Colonic mucosa (tissue), 4 donors: ENCODE results near the gene C1orf115. TPM values are rescaled to one million over a fixed set of nuclear protein-coding genes. Genes with fewer than 3 reads are reported as not detected.

Source experiments
- DNase-seq: peaks from one replicate; pipeline ENCODE4 v3.0.0-alpha.2; 2020
- H3K27ac ChIP-seq: fragments of 200-600 bp; one replicate; pipeline ENCODE4 v1.8.0; 2021
- H3K27me3 ChIP-seq: fragments of 200-600 bp; one replicate; pipeline ENCODE4 v1.8.0; 2021
- H3K36me3 ChIP-seq: fragments of 200-600 bp; one replicate; pipeline ENCODE4 v1.8.0; 2021
- H3K4me1 ChIP-seq: fragments of 200-600 bp; one replicate; pipeline ENCODE4 v1.8.0; 2021; ENCODE audit warnings: mild to moderate bottlenecking
- H3K4me3 ChIP-seq: fragments of 200-600 bp; one replicate; pipeline ENCODE4 v1.8.0; 2021
- H3K9ac ChIP-seq, 2 donors: one replicate each; pipeline ENCODE4 v1.7.0; 2013; ENCODE audit warnings: control low read depth in 2 of 2, low read depth in 2 of 2, low read length in 2 of 2
- H3K9me3 ChIP-seq: fragments of 200-600 bp; one replicate; pipeline ENCODE4 v1.8.0; 2021
- CTCF ChIP-seq: fragments of 200-600 bp; IDR thresholded peaks from one replicate; pipeline ENCODE4 v1.8.0; 2022; ENCODE audit warnings: antibody characterized with exemption, mild to moderate bottlenecking
- intact Hi-C: fragments of 100-400 bp; cut with DNase I; formaldehyde crosslinking; loops from one replicate; pipeline ENCODE4 v1.14.1; 2022
- total RNA-seq, 2 donors: library from RNA; stranded (reverse); fragmentation: NEBNext Ultra II Directional in 1 of 2; extraction: Animal tissue kit (Norgen Biotek cat#: 25700) in 1 of 2; gene quantifications; one replicate each; pipeline ENCODE4 v1.2.1, GENCODE V29; 2021
- donor health status: healthy.
- donor health status: DM: no; HTN: no; CAD: no.
- donor health status: DM: no; HTN: no; CAD: no.

The C1orf115 gene
- total RNA-seq, 2 donors from 2014 or later: 29.4 to 80.6 TPM

- Histone ChIP-seq H3K27me3 (no peaks in the 10 kb centered on the region), H3K4me3 (no peak overlapping the region), H3K4me1 (no peaks in the 10 kb centered on the region), H3K9me3 (no peaks in the 10 kb centered on the region), H3K9ac (no peak overlapping the region), H3K27ac (no peak overlapping the region), H3K36me3 (no peaks in the 10 kb centered on the region)
- no peak for TF ChIP-seq CTCF
- intact Hi-C loops: no loop called here
- no peak for DNase-seq
These were observed 37.4 kb downstream of the C1orf115 start for GRCh38 chr1:220727519-220727918.

- TF ChIP-seq CTCF: no peak
- Histone ChIP-seq H3K27me3 (no peaks in the 10 kb centered on the region), H3K27ac (no peak overlapping the region), H3K9ac (no peak overlapping the region), H3K36me3 (no peaks in the 10 kb centered on the region), H3K4me3 (no peak overlapping the region), H3K9me3 (no peaks in the 10 kb centered on the region), H3K4me1 (no peaks in the 10 kb centered on the region)
- DNase-seq: no peak
- intact Hi-C loops: loop anchor here (5.0 kb wide), 1 partner anchor 43 kb away; no protein-coding TSS in a partner anchor
These were observed 40.3 kb downstream of the C1orf115 start for GRCh38 chr1:220730486-220730885.

- no peaks in the 10 kb centered on the region for H3K9me3 ChIP-seq
- H3K4me1 ChIP-seq: no peaks in the 10 kb centered on the region
- intact Hi-C loops: loop anchor here (5.0 kb wide), 1 partner anchor 45 kb away; no protein-coding TSS in a partner anchor
- H3K4me3 ChIP-seq: no peak overlapping the region
- H3K36me3 ChIP-seq: no peaks in the 10 kb centered on the region
- no peaks in the 10 kb centered on the region for H3K27me3 ChIP-seq
- H3K27ac ChIP-seq: peak overlapping the region; percentile 3
- TF ChIP-seq CTCF: no peak
- no peak for DNase-seq
- no peak overlapping the region for H3K9ac ChIP-seq
These were observed 42.0 kb downstream of the C1orf115 start for GRCh38 chr1:220732137-220732536.

- Histone ChIP-seq H3K4me3 (no peak overlapping the region), H3K27ac (peak overlapping the region; percentile 3), H3K4me1 (no peaks in the 10 kb centered on the region), H3K9ac (peak overlapping the region in 1 of 2 donors; percentile 1), H3K27me3 (no peaks in the 10 kb centered on the region), H3K36me3 (no peaks in the 10 kb centered on the region), H3K9me3 (no peaks in the 10 kb centered on the region)
- intact Hi-C loops: loop anchor here (5.0 kb wide), 1 partner anchor 45 kb away; no protein-coding TSS in a partner anchor
- no peak for DNase-seq
- no peak for TF ChIP-seq CTCF
These were observed 42.5 kb downstream of the C1orf115 start for GRCh38 chr1:220732621-220733020.

GRCh38 chr1:220733086-220733601 lies 43.0 kb downstream of the C1orf115 start:
- Histone ChIP-seq H3K9ac (no peak overlapping the region), H3K27ac (peak overlapping the region; percentile 3), H3K36me3 (no peaks in the 10 kb centered on the region), H3K4me3 (no peak overlapping the region), H3K9me3 (no peaks in the 10 kb centered on the region), H3K4me1 (no peaks in the 10 kb centered on the region), H3K27me3 (no peaks in the 10 kb centered on the region)
- TF ChIP-seq CTCF: peak; percentile 85
- peak; percentile 92 for DNase-seq
- intact Hi-C loops: loop anchor here (5.0 kb wide), 1 partner anchor 46 kb away; no protein-coding TSS in a partner anchor
